ENCODE results near the gene LAMTOR2.
A peak's percentile ranks its signal among the peaks of the same experiment; 100 is the strongest.

The LAMTOR2 gene

GRCh38 chr1:156096640-156097391 is 42.2 kb downstream of the LAMTOR2 start:
- Histone ChIP-seq H3K4me3 (ENCODE audit: low read length) (no peak overlapping the region), H3K9ac (ENCODE audit: low read length) (peak overlapping the region; percentile 36), H3K4me1 (ENCODE audit: control insufficient read depth, insufficient read depth, low read length) (peaks cover 31% of the 10 kb centered on the region), H3K36me3 (ENCODE audit: control insufficient read depth, insufficient read depth, low read length) (no peaks in the 10 kb centered on the region), H3K9me3 (ENCODE audit: control insufficient read depth, low read length) (no peaks in the 10 kb centered on the region), H3K27me3 (ENCODE audit: control insufficient read depth, insufficient read depth, low read length) (no peaks in the 10 kb centered on the region)

- Histone ChIP-seq H3K4me3 (ENCODE audit: low read length) (no peak overlapping the region), H3K9ac (ENCODE audit: low read length) (no peak overlapping the region), H3K36me3 (ENCODE audit: control insufficient read depth, insufficient read depth, low read length) (no peaks in the 10 kb centered on the region), H3K4me1 (ENCODE audit: control insufficient read depth, insufficient read depth, low read length) (peaks cover 39% of the 10 kb centered on the region), H3K9me3 (ENCODE audit: control insufficient read depth, low read length) (no peaks in the 10 kb centered on the region), H3K27me3 (ENCODE audit: control insufficient read depth, insufficient read depth, low read length) (no peaks in the 10 kb centered on the region)
Observed at GRCh38 chr1:156097499-156098178, 43.1 kb downstream of the LAMTOR2 start.

DNA sequence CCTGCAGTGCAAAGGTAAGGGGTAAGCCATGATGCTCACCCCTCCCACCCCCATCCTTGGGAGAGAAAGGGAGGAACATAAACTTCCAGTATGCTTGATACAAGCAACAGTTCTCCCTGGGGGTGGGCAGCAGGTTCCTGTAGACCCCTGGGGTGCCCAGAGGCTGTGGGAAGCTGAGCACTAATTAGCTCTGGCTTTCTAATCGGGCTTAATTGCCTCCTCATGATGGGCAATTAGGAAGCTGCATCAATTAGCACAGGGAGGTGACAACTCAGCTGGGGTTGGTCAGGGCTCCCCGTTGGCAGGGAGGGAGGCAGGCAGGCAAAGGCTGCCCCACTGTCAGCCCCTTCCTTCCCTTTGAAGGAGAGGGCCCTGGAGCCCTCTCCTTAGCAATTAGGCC is 44.2 kb downstream of the LAMTOR2 start:
- H3K9ac ChIP-seq (ENCODE audit: low read length), result no peak overlapping the region
- no peaks in the 10 kb centered on the region for H3K9me3 ChIP-seq (ENCODE audit: control insufficient read depth, low read length)
- no peaks in the 10 kb centered on the region for H3K27me3 ChIP-seq (ENCODE audit: control insufficient read depth, insufficient read depth, low read length)
- no peak overlapping the region for H3K4me3 ChIP-seq (ENCODE audit: low read length)
- no peaks in the 10 kb centered on the region for H3K36me3 ChIP-seq (ENCODE audit: control insufficient read depth, insufficient read depth, low read length)
- H3K4me1 ChIP-seq (ENCODE audit: control insufficient read depth, insufficient read depth, low read length), result peaks cover 50% of the 10 kb centered on the region

DNA sequence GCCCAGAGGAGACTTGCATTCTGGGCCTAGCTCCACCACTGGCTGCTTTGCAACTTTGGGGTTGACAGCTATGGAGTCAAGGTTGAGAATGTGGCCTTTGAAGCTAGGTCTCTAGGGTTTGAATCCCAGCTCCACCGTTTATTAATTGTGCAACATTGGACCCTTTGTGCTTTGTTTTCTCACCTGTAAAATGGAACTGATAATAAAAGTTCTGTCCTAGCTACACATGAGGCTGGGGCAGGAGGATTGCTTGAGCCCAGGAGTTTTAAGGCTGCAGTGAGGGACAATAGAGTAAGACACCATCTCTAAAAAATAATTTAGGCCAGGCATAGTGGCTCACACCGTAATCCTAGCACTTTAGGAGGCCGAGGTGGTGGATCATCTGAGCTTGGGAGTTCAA is 44.7 kb downstream of the LAMTOR2 start:
- no peak overlapping the region for H3K4me3 ChIP-seq (ENCODE audit: low read length)
- H3K9me3 ChIP-seq (ENCODE audit: control insufficient read depth, low read length), result no peaks in the 10 kb centered on the region
- H3K4me1 ChIP-seq (ENCODE audit: control insufficient read depth, insufficient read depth, low read length), result peaks cover 55% of the 10 kb centered on the region
- no peak overlapping the region for H3K9ac ChIP-seq (ENCODE audit: low read length)
- H3K27me3 ChIP-seq (ENCODE audit: control insufficient read depth, insufficient read depth, low read length), result no peaks in the 10 kb centered on the region
- H3K36me3 ChIP-seq (ENCODE audit: control insufficient read depth, insufficient read depth, low read length), result no peaks in the 10 kb centered on the region

DNA sequence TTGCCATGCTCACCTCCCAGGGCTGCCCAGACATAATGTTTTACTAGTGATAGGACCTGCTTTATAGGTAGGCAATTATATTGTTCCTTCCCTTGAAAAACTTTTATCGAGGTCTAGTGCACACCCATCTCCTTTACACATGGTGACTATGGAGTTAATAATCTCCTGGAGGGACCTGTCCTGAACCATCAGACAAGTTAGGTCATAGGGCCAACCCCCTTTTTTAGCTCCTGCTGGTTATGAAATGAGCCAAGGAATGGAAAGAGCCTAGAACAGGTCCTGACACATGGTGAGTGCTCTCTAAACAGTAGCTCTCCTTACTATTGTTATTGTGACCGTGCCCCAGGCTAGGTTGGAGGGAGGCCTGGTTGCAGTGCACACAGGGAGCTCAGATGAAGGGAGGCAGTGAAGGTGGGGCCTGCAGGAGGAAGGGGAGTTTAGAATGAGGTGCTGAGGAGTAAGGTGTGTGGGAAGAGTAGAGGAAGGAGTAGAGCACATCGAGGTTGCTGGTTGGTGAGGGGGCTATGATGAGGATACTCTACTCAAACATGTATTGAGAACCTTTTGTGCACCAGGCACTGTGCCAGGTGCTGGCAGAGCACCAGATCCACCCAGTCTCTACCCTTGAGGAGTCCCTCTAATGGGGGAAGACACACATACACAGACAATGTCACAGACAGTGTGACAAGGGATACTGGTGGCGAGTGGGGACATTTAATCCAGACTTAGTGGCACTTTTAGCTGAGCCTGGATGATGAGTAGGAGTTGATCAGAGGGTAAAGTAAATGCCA is 45.8 kb downstream of the LAMTOR2 start:
- Histone ChIP-seq H3K4me3 (ENCODE audit: low read length) (no peak overlapping the region), H3K4me1 (ENCODE audit: control insufficient read depth, insufficient read depth, low read length) (peaks cover 66% of the 10 kb centered on the region), H3K9me3 (ENCODE audit: control insufficient read depth, low read length) (no peaks in the 10 kb centered on the region), H3K36me3 (ENCODE audit: control insufficient read depth, insufficient read depth, low read length) (no peaks in the 10 kb centered on the region), H3K27me3 (ENCODE audit: control insufficient read depth, insufficient read depth, low read length) (no peaks in the 10 kb centered on the region), H3K9ac (ENCODE audit: low read length) (peak overlapping the region; percentile 38)

GRCh38 chr1:156101880-156102279 is 47.3 kb downstream of the LAMTOR2 start:
- Histone ChIP-seq H3K27me3 (ENCODE audit: control insufficient read depth, insufficient read depth, low read length) (no peaks in the 10 kb centered on the region), H3K36me3 (ENCODE audit: control insufficient read depth, insufficient read depth, low read length) (no peaks in the 10 kb centered on the region), H3K4me3 (ENCODE audit: low read length) (no peak overlapping the region), H3K9ac (ENCODE audit: low read length) (peak overlapping the region; percentile 28), H3K9me3 (ENCODE audit: control insufficient read depth, low read length) (no peaks in the 10 kb centered on the region), H3K4me1 (ENCODE audit: control insufficient read depth, insufficient read depth, low read length) (peaks cover 72% of the 10 kb centered on the region)

DNA sequence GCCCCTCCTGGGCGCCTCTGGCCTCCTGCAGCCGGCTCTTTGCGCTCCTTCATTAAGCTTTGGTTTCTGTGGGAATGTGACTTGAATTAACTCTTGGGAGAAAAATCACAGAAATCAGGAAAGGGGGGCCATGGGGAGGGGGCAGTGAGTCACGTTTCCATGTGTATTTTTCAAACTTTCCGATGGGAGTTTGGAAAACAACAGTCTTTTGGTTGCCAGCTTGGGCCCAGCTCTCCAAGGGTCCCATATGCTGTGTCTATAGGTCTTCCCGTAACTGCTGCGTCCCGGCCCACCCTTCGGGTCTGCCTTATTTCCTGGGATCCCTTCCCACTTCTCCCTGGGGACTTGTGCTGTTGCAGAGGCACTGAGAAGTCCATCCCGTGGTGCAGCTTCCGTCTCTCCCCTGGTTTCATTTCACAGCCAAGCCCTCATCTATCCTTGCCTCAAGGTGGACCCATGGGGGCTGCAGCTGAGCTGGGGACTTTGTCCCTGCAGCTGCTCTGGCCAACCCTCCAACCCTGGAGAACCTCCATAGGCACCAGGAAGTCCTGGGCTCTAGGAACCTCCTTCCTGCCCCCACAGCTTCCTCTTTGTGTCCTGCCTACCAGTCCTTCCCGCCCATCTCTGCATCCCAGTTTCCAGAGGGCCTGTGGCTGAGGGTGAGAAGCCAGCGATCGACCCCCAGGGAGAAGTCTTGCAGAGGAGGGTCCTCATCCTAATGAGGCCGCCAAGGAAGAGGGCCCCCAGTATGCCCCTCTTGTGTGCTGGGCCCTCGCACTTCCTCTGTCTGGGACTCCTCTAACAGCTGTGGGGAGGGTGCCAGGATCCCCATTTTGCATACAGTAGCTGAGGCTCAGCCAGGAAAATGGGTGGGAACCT is 48.3 kb downstream of the LAMTOR2 start:
- H3K9ac ChIP-seq (ENCODE audit: low read length), result peak overlapping the region; percentile 83
- no peaks in the 10 kb centered on the region for H3K27me3 ChIP-seq (ENCODE audit: control insufficient read depth, insufficient read depth, low read length)
- peak overlapping the region; percentile 39 for H3K4me3 ChIP-seq (ENCODE audit: low read length)
- no peaks in the 10 kb centered on the region for H3K36me3 ChIP-seq (ENCODE audit: control insufficient read depth, insufficient read depth, low read length)
- H3K4me1 ChIP-seq (ENCODE audit: control insufficient read depth, insufficient read depth, low read length), result peaks cover 70% of the 10 kb centered on the region
- no peaks in the 10 kb centered on the region for H3K9me3 ChIP-seq (ENCODE audit: control insufficient read depth, low read length)

- Histone ChIP-seq H3K9me3 (ENCODE audit: control insufficient read depth, low read length) (no peaks in the 10 kb centered on the region), H3K9ac (ENCODE audit: low read length) (peak overlapping the region; percentile 83), H3K36me3 (ENCODE audit: control insufficient read depth, insufficient read depth, low read length) (no peaks in the 10 kb centered on the region), H3K4me3 (ENCODE audit: low read length) (peak overlapping the region; percentile 39), H3K27me3 (ENCODE audit: control insufficient read depth, insufficient read depth, low read length) (no peaks in the 10 kb centered on the region), H3K4me1 (ENCODE audit: control insufficient read depth, insufficient read depth, low read length) (peaks cover 70% of the 10 kb centered on the region)
Observed at GRCh38 chr1:156103521-156103947, 49.0 kb downstream of the LAMTOR2 start.

DNA sequence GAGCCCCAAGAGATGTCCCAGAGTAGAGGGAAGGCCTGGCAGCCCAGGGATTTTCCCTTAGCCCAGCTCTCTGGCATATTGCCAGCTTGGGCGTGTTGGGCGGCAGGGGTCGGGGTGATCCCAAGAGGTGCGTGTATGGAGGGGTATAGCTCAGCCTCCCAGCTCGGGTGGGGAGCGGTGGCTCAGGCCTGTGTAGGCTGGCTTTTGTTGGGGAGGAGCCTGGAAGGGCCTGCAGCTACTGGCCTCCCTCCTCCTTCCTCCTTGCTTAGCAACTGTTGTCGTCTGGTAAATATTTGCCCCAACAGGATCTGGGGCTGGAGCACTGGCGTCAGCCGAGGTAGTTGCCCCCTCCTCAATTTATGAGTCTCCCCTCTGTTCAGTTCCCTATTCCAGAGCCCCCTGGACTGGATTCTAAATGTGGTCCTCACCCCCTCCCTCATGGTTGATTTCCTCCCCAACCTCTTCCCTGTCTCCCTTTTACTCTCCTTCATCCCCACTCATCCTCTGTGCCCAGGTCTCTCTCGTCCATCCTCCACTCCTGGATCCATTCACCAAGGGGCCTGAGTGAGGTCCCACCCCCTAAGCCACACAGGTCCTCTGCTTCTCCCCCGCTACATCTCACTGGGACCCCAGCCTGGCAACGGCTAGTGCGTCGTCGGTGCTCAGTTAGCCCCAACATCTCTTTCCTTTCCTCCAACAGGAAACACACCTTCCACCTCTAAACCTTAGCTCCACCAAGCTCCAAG is 49.7 kb downstream of the LAMTOR2 start:
- H3K36me3 ChIP-seq (ENCODE audit: control insufficient read depth, insufficient read depth, low read length), result no peaks in the 10 kb centered on the region
- no peaks in the 10 kb centered on the region for H3K9me3 ChIP-seq (ENCODE audit: control insufficient read depth, low read length)
- peaks cover 70% of the 10 kb centered on the region for H3K4me1 ChIP-seq (ENCODE audit: control insufficient read depth, insufficient read depth, low read length)
- peak overlapping the region; percentile 39 for H3K4me3 ChIP-seq (ENCODE audit: low read length)
- peak overlapping the region; percentile 83 for H3K9ac ChIP-seq (ENCODE audit: low read length)
- H3K27me3 ChIP-seq (ENCODE audit: control insufficient read depth, insufficient read depth, low read length), result no peaks in the 10 kb centered on the region

DNA sequence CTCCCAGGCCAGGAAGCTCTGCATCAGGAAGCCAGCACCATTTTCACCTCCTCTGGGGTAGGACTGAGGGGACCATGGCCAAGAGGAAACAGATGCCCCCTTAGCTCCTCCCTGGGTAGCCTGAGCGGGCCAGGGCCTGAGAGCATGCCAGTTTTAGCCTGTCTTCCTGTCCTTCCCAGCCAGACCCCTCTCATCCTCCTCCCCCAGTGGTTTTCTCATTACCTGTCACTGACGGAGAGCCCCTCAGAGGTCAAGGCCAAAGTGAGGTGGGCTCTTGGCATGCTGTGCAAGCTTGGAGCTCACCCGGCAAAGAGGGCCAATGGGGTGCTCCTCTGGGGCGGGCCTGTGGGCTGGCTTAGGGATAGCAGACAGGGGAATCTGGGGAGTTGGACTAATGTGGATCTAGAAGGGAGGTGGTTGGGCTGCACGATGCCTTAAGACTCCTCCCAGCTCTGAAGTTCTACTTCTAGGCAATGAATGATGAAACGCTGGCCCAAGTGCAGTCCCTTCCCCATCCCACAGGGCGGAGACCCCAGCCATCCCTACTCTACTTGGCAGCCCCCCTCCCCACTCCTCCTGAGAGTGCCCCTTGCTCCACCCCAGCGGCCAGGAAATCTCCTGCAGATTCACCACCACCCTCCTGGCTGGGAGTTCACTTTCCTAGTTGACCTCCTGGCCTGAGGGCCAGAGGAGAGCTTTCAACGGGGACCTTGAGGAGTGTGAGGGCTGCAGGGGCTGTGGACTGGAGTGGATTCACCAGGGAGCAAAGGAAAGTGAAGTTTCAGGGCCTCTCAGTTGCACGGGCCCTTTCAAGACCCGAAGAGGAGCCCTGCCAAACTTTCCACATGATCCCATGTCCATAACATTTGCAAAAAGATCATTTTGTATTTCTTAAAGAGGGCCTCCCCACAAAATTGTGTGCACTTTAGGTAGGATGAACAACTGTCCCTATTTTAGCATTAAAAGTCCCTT is 50.6 kb downstream of the LAMTOR2 start:
- Histone ChIP-seq H3K27me3 (ENCODE audit: control insufficient read depth, insufficient read depth, low read length) (no peaks in the 10 kb centered on the region), H3K9me3 (ENCODE audit: control insufficient read depth, low read length) (no peaks in the 10 kb centered on the region), H3K4me1 (ENCODE audit: control insufficient read depth, insufficient read depth, low read length) (peaks cover 66% of the 10 kb centered on the region), H3K36me3 (ENCODE audit: control insufficient read depth, insufficient read depth, low read length) (no peaks in the 10 kb centered on the region), H3K9ac (ENCODE audit: low read length) (peak overlapping the region; percentile 83), H3K4me3 (ENCODE audit: low read length) (peak overlapping the region; percentile 25)
